Esophagus (tissue), 2 donors: ENCODE data around the gene FXYD4. TPM values are rescaled to one million over a fixed set of nuclear protein-coding genes. Genes with fewer than 3 reads are reported as not detected.

Experiments
- H3K27ac ChIP-seq, 2 donors: one replicate each; pipeline ENCODE4 v1.5.1; 2013; ENCODE audit warnings: low read depth in 2 of 2, mild to moderate bottlenecking in 2 of 2, inconsistent platforms in 1 of 2, low read length in 1 of 2, moderate library complexity in 1 of 2
- H3K27me3 ChIP-seq, 2 donors: one replicate each; pipeline ENCODE4 v1.6.1; 2013; ENCODE audit warnings: low read length in 2 of 2, control low read depth in 1 of 2, mild to moderate bottlenecking in 1 of 2; ENCODE audit not compliant: insufficient read depth in 2 of 2, control insufficient read depth in 1 of 2
- H3K36me3 ChIP-seq, 2 donors: one replicate each; pipeline ENCODE4 v1.6.1; 2013; ENCODE audit warnings: low read length in 1 of 2; ENCODE audit not compliant: control insufficient read depth in 2 of 2, insufficient read depth in 2 of 2
- H3K4me1 ChIP-seq, 2 donors: one replicate each; pipeline ENCODE4 v1.6.1; 2013; ENCODE audit warnings: low read length in 1 of 2; ENCODE audit not compliant: control insufficient read depth in 2 of 2, insufficient read depth in 2 of 2
- H3K4me3 ChIP-seq, 2 donors: one replicate each; pipeline ENCODE4 v1.5.1; 2013; ENCODE audit warnings: low read length in 2 of 2, mild to moderate bottlenecking in 2 of 2, low read depth in 1 of 2, moderate library complexity in 1 of 2
- H3K9me3 ChIP-seq, 2 donors: one replicate each; pipeline ENCODE4 v1.6.1; 2013; ENCODE audit warnings: mild to moderate bottlenecking in 2 of 2, low read depth in 1 of 2, low read length in 1 of 2, moderate library complexity in 1 of 2; ENCODE audit not compliant: control insufficient read depth in 2 of 2, insufficient read depth in 1 of 2
- WGBS, 2 donors: extraction: QIAGEN DNeasy Blood & Tissue Kit; methylation state at CpG; one replicate each; pipeline ENCODE4 v1.1.7; 2013; 5-methylcytosine and 5-hydroxymethylcytosine counted together
- polyA plus RNA-seq, 2 donors: library from polyadenylated mRNA; stranded (reverse); fragments of 200-250 nt; gene quantifications; one replicate each; pipeline ENCODE4 v1.2.3, GENCODE V29; 2013
- donor health status: healthy with polysubstance abuse.
- donor health status: Bipolar disorder and iron deficiency.

FXYD4 gene
- polyA plus RNA-seq, 2 donors, result not detected

DNA sequence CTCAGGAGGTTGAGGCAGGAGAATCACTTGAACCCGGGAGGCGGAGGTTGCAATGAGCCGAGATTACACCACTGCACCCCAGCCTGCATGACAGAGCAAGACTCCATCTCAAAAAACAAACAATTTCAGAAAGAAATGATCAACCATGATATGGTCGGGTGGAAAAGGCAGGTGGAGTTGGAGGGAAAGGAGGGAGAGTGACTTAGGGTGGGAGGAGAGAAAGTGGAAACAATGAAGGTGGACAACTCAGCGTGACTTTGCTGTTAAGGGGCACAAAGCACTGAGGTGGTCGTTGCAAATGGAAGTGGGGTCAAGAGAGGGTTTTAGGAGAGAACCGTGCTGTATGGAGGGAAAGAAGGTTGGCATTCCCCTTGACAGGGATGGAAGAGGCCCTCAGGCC, 30.0 kb upstream of the FXYD4 start:
- WGBS, 2 donors, result 83 to 84% methylated on average over 7 of the region's 7 CpGs
- H3K9me3 ChIP-seq, result no peaks in the 10 kb centered on the region
- no peak overlapping the region for H3K27ac ChIP-seq
- H3K27me3 ChIP-seq, result no peaks in the 10 kb centered on the region
- H3K4me3 ChIP-seq, result no peak overlapping the region
- H3K4me1 ChIP-seq, result peaks cover 0 to 10% of the 10 kb centered on the region in 2 donors
- no peaks in the 10 kb centered on the region for H3K36me3 ChIP-seq

DNA sequence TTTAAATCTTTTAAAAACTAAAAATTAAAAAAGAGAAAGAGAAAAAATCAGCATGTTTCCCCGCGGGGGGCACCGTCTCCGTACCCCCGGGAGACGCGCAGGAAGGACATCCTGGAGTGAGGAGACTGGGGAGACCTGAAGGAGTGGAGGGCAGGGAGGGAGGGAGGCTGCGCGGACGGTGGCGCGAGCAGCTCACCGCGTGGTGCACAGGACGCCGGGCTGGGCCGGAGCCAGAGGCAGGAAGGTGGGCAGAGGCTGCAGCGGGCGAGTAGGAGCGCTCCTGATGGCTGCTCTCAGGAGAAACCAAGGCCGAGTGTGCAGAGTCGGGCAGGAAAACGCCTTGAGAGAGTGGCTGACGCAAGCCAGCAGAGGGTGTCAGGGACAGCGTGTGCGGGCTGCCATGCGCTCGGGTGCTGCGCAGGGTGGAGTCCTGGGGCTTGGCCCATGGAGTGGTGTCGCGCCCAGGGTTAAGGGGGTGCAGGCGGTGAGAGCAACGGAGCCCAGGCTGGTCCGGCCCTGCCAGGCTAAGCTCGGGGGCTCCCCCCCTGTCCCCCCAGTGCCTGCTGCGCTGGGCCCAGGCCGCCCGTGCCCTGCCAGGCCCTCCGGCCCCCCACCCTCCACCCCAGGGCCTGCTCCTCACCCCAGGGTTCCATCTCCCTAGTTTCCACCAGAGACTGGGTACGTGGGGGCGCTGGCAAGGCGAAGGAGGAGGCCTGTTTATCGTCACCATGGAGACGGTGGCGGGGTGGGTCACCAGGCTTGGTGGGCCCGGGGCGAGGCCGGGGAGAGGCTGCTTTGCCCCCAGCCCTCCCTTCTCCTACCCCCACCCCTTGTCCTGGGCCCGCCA, 28.9 kb upstream of the FXYD4 start:
- H3K27me3 ChIP-seq, result no peaks in the 10 kb centered on the region
- H3K27ac ChIP-seq, result no peak overlapping the region
- 90 to 92% methylated on average over 42 to 49 of the region's 49 CpGs for WGBS, 2 donors
- H3K36me3 ChIP-seq, result no peaks in the 10 kb centered on the region
- no peaks in the 10 kb centered on the region for H3K9me3 ChIP-seq
- peaks cover 0 to 10% of the 10 kb centered on the region in 2 donors for H3K4me1 ChIP-seq
- H3K4me3 ChIP-seq, result no peak overlapping the region

DNA sequence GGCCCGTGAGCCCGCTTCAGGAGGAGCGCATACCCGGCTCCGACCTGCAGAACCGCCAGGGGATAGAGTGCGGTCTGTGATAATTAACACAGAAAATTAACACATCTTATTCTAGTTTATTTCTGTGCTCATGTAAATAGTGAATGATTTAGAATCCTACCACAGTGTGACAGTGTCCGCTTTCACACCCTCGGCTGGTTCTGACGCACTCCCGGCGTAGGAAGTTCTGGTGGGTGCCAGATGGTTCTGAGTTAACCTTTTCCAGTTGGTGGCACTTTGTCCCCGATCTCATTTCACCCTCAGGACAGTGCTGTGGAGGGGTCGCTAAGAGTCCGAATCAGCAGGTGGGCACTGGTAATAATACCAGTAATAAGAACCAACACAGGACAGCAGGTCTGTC, 28.3 kb upstream of the FXYD4 start:
- peaks cover 0 to 10% of the 10 kb centered on the region in 2 donors for H3K4me1 ChIP-seq
- no peak overlapping the region for H3K27ac ChIP-seq
- H3K36me3 ChIP-seq, result no peaks in the 10 kb centered on the region
- no peak overlapping the region for H3K4me3 ChIP-seq
- no peaks in the 10 kb centered on the region for H3K9me3 ChIP-seq
- H3K27me3 ChIP-seq, result no peaks in the 10 kb centered on the region
- 94 to 96% methylated on average over 15 of the region's 15 CpGs for WGBS, 2 donors

DNA sequence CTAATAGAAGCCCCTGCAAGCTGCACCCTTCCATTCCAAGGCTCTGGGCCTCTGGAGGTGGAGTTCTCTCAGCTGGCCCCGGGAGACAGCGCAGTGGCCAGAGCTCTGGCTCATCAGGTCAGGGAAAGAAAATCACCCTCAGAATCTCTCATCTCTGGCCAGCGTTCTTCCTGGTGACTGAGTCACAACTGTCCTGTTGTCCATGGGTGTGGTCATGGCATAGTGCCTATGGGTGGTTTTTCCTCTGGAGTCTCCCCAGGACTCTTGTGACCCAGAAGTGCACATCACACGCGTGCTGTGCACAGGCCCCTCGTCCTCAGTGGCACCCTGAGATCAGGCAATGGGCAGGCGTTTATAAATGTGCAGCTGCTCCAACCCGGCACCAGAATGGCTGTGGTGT, 27.4 kb upstream of the FXYD4 start:
- no peak overlapping the region for H3K4me3 ChIP-seq
- no peaks in the 10 kb centered on the region for H3K9me3 ChIP-seq
- H3K27ac ChIP-seq, result no peak overlapping the region
- H3K4me1 ChIP-seq, result peaks cover 0 to 10% of the 10 kb centered on the region in 2 donors
- no peaks in the 10 kb centered on the region for H3K36me3 ChIP-seq
- H3K27me3 ChIP-seq, result no peaks in the 10 kb centered on the region
- 63 to 81% methylated on average over 8 of the region's 8 CpGs for WGBS, 2 donors

DNA sequence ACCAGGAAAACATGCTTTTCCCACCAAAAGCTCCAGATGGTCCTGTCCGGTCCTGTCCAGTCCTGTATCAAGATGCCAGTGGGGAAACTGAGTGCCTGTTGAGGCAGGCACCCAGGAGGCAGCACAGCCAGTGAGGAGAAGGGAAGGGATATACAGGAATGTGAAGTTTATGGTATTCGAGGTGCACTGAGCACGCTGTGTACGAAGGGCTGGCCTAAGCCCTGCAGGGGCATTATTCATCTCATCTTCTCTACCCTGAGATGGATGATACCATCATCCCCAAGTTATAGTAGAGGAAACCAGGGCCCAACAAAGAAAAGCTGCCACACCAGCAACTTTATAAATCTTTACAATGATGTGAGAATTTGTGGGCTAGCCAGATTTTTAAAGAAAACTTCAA, 23.4 kb upstream of the FXYD4 start:
- Histone ChIP-seq H3K9me3 (no peaks in the 10 kb centered on the region), H3K36me3 (no peaks in the 10 kb centered on the region), H3K27ac (no peak overlapping the region), H3K4me1 (no peaks in the 10 kb centered on the region), H3K27me3 (peaks cover 0 to 3% of the 10 kb centered on the region in 2 donors), H3K4me3 (no peak overlapping the region)
- WGBS, 2 donors, result 82 to 85% methylated on average over 4 of the region's 4 CpGs

DNA sequence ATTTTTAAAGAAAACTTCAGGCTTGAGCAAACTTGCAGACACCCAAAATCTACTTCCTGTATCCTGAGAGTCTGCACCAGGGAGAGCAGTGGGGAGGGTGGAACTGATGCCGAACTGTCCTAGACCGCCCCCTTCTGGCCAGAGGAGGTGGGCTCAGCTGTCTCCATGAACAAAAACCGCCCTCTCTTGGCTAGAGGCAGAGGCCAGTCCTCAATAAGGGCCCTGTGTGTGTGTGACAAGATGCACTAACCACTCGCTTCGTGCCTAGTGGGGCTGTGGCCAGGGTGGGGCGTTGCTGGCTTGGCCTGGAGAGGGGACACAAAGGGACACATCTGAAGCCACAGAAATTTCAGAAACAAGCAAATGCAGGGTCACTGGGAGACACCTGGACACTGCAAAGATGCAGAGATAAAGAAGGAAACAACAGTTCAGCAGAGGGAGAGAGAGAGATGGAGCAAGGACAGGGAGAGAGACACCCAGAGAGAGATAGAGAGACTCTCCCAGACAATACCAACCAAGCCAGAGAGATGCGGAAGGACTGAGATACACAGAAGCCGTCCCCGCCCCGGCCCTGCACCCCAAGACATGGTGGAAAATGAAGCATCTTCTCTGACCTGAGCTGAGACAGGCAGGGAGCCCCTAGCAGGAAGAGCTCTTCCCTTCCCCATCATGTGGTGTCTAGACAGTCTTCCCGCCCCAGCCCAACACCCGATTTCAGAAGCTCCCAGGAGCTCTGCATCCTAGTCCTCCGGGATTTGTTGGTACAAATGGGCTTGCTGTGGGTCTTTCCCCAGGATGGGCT, 22.7 kb upstream of the FXYD4 start:
- H3K4me3 ChIP-seq, result no peak overlapping the region
- no peaks in the 10 kb centered on the region for H3K4me1 ChIP-seq
- WGBS, 2 donors, result 50 to 55% methylated on average over 13 of the region's 13 CpGs
- no peaks in the 10 kb centered on the region for H3K36me3 ChIP-seq
- H3K27ac ChIP-seq, result no peak overlapping the region
- peaks cover 0 to 3% of the 10 kb centered on the region in 2 donors for H3K27me3 ChIP-seq
- H3K9me3 ChIP-seq, result no peaks in the 10 kb centered on the region

DNA sequence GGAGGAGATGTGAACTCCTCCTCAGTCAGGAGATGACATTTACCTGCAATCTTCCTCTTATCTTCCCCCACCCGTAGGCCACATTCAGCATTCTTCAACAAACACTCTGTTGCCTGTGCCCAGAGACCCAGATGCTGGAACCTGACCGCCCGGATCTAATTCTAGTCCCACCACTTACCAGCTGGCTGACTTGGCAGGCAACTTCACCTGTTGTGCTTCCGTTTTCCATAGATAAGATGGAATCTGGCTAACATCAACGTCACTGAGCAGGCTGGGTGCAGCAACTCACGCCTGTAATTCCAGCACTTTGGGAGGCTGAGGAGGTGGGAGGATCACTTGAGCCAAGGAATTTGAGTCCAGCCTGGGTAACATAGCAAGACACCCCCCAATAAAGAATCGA, 21.3 kb upstream of the FXYD4 start:
- no peaks in the 10 kb centered on the region for H3K36me3 ChIP-seq
- WGBS, 2 donors, result 46 to 63% methylated on average over 7 of the region's 7 CpGs
- H3K4me3 ChIP-seq, result no peak overlapping the region
- no peaks in the 10 kb centered on the region for H3K9me3 ChIP-seq
- H3K27me3 ChIP-seq, result peaks cover 0 to 3% of the 10 kb centered on the region in 2 donors
- no peaks in the 10 kb centered on the region for H3K4me1 ChIP-seq
- no peak overlapping the region for H3K27ac ChIP-seq

DNA sequence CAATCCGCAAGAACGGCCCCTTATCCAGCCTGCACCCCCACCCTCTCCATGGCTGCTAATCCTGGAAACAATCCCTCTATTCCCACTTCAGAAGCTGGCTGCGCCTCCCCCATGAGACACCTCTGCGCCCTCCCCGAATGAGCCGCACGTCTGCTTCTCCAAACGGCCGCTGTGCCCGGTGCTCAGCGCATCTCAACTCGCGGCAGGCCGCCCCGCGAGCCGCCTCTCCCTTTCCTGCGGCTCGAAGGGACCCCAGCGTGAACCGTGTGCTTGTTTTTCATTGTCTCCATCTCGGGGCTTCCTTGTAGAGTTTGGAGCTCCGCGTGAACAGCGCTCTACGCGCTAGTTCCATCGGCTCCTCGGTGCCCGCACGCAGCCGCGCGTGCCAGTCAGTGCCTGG, 20.8 kb upstream of the FXYD4 start:
- H3K27ac ChIP-seq, result no peak overlapping the region
- WGBS, 2 donors, result 26 to 29% methylated on average over 34 of the region's 34 CpGs
- no peaks in the 10 kb centered on the region for H3K36me3 ChIP-seq
- no peaks in the 10 kb centered on the region for H3K9me3 ChIP-seq
- H3K4me3 ChIP-seq, result no peak overlapping the region
- peaks cover 0 to 3% of the 10 kb centered on the region in 2 donors for H3K27me3 ChIP-seq
- H3K4me1 ChIP-seq, result no peaks in the 10 kb centered on the region

DNA sequence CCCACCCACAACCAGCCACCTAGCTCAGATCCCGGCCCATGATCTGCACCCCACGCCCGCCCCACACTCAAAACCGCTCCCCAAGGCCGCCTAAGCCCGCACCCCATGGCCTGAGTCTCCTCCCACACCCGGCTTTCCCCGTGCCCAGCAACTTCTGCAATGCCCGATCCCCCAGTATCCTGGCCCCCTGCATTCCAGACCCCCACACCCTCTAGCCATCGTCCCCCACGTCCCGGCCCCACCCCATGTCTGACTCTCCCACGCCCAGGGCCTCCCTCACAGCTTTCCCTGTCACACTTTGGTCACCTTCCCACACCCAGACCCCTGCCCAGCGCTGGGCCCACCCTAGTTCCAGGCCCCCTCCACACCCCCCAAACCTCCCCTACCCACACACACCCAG, 20.1 kb upstream of the FXYD4 start:
- Histone ChIP-seq H3K4me3 (no peak overlapping the region), H3K4me1 (peaks cover 0 to 2% of the 10 kb centered on the region in 2 donors), H3K36me3 (no peaks in the 10 kb centered on the region), H3K27me3 (peaks cover 0 to 3% of the 10 kb centered on the region in 2 donors), H3K9me3 (no peaks in the 10 kb centered on the region), H3K27ac (no peak overlapping the region)
- WGBS, 2 donors, result 60 to 66% methylated on average over 13 to 14 of the region's 14 CpGs
